ENCODE results near the gene AGR3. TPM values are rescaled to one million over a fixed set of nuclear protein-coding genes. Genes with fewer than 3 reads are reported as not detected.

AGR3 gene
- total and polyA plus RNA-seq, 4 donors, result not detected

DNA sequence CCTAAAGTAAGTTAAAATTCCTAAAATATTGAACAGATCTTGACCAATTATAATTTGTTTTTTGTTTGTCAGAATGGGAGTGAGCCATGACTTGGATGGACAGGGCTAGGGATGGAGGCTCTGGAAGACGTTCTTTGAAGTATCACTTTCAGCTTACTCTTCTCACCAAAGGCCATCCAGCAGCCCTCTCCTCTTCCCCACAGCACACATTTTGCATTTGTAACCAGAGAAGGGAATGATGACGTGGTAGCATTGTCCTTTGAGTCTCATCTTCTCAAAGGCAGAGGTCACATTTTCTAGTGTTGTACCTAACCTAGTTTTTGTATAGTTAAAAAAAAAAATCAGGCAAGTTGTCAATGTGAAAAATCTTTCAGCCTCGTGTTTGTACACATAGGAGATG is 43.8 kb upstream of the AGR3 start:
- H3K27me3 ChIP-seq (ENCODE audit: control insufficient read depth in 4 of 4, insufficient read depth in 4 of 4, low read length in 3 of 4), result no peaks in the 10 kb centered on the region
- no peak overlapping the region for H3K27ac ChIP-seq (ENCODE audit: low read depth in 1 of 2, low read length in 2 of 2)
- no peak for DNase-seq (ENCODE audit: low spot score)
- TF ChIP-seq JUND (IDR thresholded peaks at IDR 0.05), result no peak
- no peak for TF ChIP-seq RAD21 (IDR thresholded peaks at IDR 0.05)
- TF ChIP-seq RXRA (IDR thresholded peaks at IDR 0.05), result no peak
- TF ChIP-seq, protein P1, sequence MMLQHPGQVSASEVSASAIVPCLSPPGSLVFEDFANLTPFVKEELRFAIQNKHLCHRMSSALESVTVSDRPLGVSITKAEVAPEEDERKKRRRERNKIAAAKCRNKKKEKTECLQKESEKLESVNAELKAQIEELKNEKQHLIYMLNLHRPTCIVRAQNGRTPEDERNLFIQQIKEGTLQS (IDR thresholded peaks at IDR 0.05), result no peak
- TF ChIP-seq, protein P2, sequence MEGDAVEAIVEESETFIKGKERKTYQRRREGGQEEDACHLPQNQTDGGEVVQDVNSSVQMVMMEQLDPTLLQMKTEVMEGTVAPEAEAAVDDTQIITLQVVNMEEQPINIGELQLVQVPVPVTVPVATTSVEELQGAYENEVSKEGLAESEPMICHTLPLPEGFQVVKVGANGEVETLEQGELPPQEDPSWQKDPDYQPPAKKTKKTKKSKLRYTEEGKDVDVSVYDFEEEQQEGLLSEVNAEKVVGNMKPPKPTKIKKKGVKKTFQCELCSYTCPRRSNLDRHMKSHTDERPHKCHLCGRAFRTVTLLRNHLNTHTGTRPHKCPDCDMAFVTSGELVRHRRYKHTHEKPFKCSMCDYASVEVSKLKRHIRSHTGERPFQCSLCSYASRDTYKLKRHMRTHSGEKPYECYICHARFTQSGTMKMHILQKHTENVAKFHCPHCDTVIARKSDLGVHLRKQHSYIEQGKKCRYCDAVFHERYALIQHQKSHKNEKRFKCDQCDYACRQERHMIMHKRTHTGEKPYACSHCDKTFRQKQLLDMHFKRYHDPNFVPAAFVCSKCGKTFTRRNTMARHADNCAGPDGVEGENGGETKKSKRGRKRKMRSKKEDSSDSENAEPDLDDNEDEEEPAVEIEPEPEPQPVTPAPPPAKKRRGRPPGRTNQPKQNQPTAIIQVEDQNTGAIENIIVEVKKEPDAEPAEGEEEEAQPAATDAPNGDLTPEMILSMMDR (IDR thresholded peaks at IDR 0.05; ENCODE audit: low read depth, low read length, missing input control), result no peak
- TF ChIP-seq, protein P3, sequence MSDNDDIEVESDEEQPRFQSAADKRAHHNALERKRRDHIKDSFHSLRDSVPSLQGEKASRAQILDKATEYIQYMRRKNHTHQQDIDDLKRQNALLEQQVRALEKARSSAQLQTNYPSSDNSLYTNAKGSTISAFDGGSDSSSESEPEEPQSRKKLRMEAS (IDR thresholded peaks at IDR 0.05), result no peak
- no peak for TF ChIP-seq NR2F2 (IDR thresholded peaks at IDR 0.05)
- TF ChIP-seq TAF1 (conservative IDR thresholded peaks at IDR 0.05), result no peak
- TF ChIP-seq, protein P4, sequence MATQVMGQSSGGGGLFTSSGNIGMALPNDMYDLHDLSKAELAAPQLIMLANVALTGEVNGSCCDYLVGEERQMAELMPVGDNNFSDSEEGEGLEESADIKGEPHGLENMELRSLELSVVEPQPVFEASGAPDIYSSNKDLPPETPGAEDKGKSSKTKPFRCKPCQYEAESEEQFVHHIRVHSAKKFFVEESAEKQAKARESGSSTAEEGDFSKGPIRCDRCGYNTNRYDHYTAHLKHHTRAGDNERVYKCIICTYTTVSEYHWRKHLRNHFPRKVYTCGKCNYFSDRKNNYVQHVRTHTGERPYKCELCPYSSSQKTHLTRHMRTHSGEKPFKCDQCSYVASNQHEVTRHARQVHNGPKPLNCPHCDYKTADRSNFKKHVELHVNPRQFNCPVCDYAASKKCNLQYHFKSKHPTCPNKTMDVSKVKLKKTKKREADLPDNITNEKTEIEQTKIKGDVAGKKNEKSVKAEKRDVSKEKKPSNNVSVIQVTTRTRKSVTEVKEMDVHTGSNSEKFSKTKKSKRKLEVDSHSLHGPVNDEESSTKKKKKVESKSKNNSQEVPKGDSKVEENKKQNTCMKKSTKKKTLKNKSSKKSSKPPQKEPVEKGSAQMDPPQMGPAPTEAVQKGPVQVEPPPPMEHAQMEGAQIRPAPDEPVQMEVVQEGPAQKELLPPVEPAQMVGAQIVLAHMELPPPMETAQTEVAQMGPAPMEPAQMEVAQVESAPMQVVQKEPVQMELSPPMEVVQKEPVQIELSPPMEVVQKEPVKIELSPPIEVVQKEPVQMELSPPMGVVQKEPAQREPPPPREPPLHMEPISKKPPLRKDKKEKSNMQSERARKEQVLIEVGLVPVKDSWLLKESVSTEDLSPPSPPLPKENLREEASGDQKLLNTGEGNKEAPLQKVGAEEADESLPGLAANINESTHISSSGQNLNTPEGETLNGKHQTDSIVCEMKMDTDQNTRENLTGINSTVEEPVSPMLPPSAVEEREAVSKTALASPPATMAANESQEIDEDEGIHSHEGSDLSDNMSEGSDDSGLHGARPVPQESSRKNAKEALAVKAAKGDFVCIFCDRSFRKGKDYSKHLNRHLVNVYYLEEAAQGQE (IDR thresholded peaks at IDR 0.05), result no peak
- TF ChIP-seq FOXA1 (IDR thresholded peaks at IDR 0.05), result no peak
- TF ChIP-seq, protein P5, sequence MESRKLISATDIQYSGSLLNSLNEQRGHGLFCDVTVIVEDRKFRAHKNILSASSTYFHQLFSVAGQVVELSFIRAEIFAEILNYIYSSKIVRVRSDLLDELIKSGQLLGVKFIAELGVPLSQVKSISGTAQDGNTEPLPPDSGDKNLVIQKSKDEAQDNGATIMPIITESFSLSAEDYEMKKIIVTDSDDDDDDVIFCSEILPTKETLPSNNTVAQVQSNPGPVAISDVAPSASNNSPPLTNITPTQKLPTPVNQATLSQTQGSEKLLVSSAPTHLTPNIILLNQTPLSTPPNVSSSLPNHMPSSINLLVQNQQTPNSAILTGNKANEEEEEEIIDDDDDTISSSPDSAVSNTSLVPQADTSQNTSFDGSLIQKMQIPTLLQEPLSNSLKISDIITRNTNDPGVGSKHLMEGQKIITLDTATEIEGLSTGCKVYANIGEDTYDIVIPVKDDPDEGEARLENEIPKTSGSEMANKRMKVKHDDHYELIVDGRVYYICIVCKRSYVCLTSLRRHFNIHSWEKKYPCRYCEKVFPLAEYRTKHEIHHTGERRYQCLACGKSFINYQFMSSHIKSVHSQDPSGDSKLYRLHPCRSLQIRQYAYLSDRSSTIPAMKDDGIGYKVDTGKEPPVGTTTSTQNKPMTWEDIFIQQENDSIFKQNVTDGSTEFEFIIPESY (IDR thresholded peaks at IDR 0.05), result no peak
- no peak overlapping the region for H3K9ac ChIP-seq (ENCODE audit: low read depth in 1 of 2, low read length in 2 of 2)
- no peak overlapping the region for H3K4me3 ChIP-seq (ENCODE audit: low read depth in 1 of 3, low read length in 3 of 3)
- no peaks in the 10 kb centered on the region for H3K9me3 ChIP-seq (ENCODE audit: control insufficient read depth in 4 of 4, low read length in 3 of 4)
- H3K36me3 ChIP-seq (ENCODE audit: control insufficient read depth in 4 of 4, insufficient read depth in 3 of 4, low read depth in 1 of 4, low read length in 3 of 4), result no peaks in the 10 kb centered on the region
- 68% methylated on average over 3 of the region's 3 CpGs for WGBS
- peaks cover 0 to 4% (median 0%) of the 10 kb centered on the region in 4 donors for H3K4me1 ChIP-seq (ENCODE audit: control insufficient read depth in 4 of 4, insufficient read depth in 4 of 4, low read length in 3 of 4)

DNA sequence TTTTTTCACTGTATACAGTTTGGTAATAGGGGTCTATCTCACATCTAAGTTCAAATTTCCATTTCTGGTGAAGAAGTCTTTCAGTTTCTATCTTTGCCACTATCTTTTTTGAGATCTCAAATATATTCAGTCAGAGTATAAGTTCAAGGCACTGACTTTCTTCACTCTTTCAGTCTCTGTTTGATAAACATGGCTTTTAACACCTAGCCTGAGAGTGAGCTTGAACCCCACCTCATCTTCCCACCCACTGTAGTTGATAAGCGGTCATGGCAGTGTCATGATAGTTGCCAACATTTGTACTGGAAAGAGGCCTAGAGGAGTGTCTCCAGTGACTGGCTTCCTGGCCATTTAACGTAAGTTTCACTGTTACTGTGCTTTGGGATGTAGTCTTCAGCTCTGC is 41.2 kb upstream of the AGR3 start:
- DNase-seq (ENCODE audit: low spot score), result no peak
- 71% methylated on average over 2 of the region's 2 CpGs for WGBS
- Histone ChIP-seq H3K27ac (ENCODE audit: low read depth in 1 of 2, low read length in 2 of 2) (no peak overlapping the region), H3K27me3 (ENCODE audit: control insufficient read depth in 4 of 4, insufficient read depth in 4 of 4, low read length in 3 of 4) (no peaks in the 10 kb centered on the region), H3K9me3 (ENCODE audit: control insufficient read depth in 4 of 4, low read length in 3 of 4) (no peaks in the 10 kb centered on the region), H3K9ac (ENCODE audit: low read depth in 1 of 2, low read length in 2 of 2) (no peak overlapping the region), H3K4me1 (ENCODE audit: control insufficient read depth in 4 of 4, insufficient read depth in 4 of 4, low read length in 3 of 4) (peaks cover 0 to 4% (median 0%) of the 10 kb centered on the region in 4 donors), H3K4me3 (ENCODE audit: low read depth in 1 of 3, low read length in 3 of 3) (no peak overlapping the region), H3K36me3 (ENCODE audit: control insufficient read depth in 4 of 4, insufficient read depth in 3 of 4, low read depth in 1 of 4, low read length in 3 of 4) (no peaks in the 10 kb centered on the region)
- TF ChIP-seq NR2F2 (IDR thresholded peaks at IDR 0.05) (no peak), YY1 (IDR thresholded peaks at IDR 0.05) (no peak), RAD21 (IDR thresholded peaks at IDR 0.05) (no peak), TAF1 (conservative IDR thresholded peaks at IDR 0.05) (no peak), RXRA (IDR thresholded peaks at IDR 0.05) (no peak), HNF4A (conservative IDR thresholded peaks at IDR 0.05) (no peak), EGR1 (IDR thresholded peaks at IDR 0.05; ENCODE audit: low read depth in 2 of 2) (no peak), JUND (IDR thresholded peaks at IDR 0.05) (no peak), GABPA (IDR thresholded peaks at IDR 0.05 in 1 of 2, conservative IDR thresholded peaks at IDR 0.05 in 1 of 2) (no peak), FOXA2 (IDR thresholded peaks at IDR 0.05) (no peak), SP1 (IDR thresholded peaks at IDR 0.05) (no peak), FOXA1 (IDR thresholded peaks at IDR 0.05) (no peak)
- TF ChIP-seq, protein P1 (IDR thresholded peaks at IDR 0.05), result no peak
- TF ChIP-seq, protein P3 (IDR thresholded peaks at IDR 0.05), result no peak
- TF ChIP-seq, protein P4 (IDR thresholded peaks at IDR 0.05), result no peak
